AG08395 (cell line): ENCODE data around the gene C1QBP.
A peak's percentile ranks its signal among the peaks of the same experiment; 100 is the strongest.
"Not testable (repeated sequence)": the region's sequence is repeated elsewhere in the genome, so short reads cannot be mapped to it uniquely, and the experiment has no call there.

Experiments
- DNase-seq: peaks from one replicate; pipeline ENCODE4 v3.0.0; 2012; ENCODE audit warnings: mixed read lengths, low spot score

The C1QBP gene

DNA sequence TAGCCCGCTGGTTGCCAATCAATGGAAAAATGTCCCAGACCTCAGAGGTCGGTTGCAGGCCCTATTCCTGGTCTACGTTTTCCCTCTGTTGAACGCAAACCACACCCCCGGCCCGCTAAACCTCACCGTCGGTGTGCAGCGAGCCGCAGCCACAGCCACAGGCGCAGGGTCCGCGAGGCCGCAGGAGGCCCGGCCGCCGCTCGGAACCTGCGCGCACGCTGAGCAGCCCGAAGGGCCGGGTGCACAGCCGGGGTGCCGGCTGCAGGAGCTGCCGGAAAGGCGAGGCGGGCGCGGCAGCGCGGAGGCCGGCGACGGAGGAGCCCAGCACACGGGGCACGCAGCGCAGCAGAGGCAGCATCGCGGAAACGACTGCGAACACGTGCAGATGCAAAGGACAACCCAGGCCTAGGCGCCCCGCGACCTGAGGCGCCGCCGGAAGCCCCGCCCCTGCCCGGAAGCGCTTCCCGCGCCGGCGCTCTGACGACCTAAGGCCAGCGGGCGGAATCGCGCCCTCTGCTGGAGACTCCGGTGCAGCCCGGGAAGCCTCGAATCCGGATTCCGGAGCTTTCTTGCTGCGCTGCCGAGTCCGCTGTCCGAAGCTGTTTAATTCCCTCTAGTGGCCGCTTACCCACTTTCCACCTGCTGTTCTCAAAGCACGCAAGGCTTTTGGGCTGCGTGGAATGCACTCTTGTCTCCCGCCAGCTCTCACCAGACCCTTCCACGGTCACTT, at the start of gene C1QBP:
TSS of gene C1QBP (minus strand) at position 440 of the 730 bp plus-strand sequence. CDS start at position 358, 82 bp downstream.
- DNase-seq = peak; percentile 96

- DNase-seq = no peak
These were observed 49.8 kb upstream of the C1QBP start for GRCh38 chr17:5488752-5489151.

- peak; percentile 99 for DNase-seq
These were observed 47.5 kb upstream of the C1QBP start, which contains the start of gene MIS12 for GRCh38 chr17:5486206-5487124. MIS12 (plus strand) TSS chr17:5486566; CDS start chr17:5488863, 2,297 bp downstream.

DNA sequence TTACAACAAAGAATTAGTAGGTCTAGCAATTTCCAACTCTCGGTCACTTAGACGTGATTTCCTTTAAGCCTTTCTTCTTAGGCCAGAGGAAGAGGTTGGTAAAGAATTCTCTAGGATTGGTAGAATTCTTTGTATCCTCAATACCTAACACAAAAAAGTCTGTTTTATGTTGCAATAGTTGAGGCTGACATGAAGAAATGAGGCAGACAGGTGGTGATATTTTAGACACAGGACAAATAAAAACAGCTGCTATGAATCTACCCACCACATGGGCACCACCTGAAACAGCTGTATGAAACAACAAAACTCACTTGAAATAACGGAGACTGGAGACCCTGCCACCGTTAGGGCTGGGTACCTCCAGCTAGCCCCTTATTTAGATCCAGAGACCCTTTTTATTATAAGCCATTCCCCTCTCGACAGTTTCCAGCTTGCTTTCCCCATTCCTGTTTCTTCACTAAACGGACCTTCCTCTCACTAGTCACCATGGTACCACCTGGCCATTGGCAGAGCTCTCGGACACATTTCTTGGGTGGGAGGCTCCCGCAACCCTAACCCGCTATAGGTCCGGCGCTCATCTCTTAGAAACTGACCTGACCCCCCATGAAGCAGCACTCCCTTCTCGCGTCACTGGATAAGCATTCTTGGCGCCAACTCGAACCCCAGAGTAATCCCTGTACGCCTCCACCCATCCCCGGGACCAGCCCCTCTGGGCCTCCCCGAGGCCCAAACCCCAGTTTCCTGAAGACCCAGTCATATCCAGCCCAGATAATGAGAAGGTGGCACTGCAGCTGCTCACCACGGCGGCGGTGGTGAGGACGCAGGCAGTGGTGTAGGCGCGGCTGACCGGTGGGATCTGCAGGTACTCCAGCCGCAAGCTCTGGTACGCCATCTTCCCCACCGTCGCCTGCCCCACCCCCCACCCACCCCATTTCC, 46.6 kb upstream of the C1QBP start, which contains the start of gene DERL2:
TSS of gene DERL2 (minus strand) at position 909 of the 936 bp plus-strand sequence. CDS start at position 892, 17 bp downstream.
- DNase-seq = no peak

GRCh38 chr17:5481451-5481850, 42.5 kb upstream of the C1QBP start:
- DNase-seq = no peak

GRCh38 chr17:5480962-5481361, 42.0 kb upstream of the C1QBP start:
- no peak for DNase-seq

- DNase-seq = no peak
These were observed 40.0 kb upstream of the C1QBP start for GRCh38 chr17:5478992-5479391.

DNA sequence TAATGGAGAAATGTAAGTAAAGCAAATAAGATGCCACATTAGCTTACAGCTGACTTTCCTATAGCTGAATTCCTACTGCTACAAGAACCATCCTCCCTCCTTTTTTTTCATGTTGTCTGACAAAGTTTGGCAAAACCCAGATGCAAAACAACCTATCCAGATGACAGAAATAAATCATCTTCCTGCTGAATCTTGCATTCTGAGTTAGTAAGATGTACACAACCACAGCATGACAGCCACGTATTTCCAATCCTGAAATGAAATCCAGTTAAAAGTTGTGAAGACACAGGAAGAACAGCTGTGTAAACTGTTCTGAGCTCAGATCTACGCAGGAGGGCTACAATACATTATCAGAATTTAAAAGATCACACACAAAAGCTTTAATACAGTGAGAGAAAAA, 35.0 kb upstream of the C1QBP start:
- no peak for DNase-seq

GRCh38 chr17:5472511-5472910, 33.6 kb upstream of the C1QBP start:
- DNase-seq = no peak

DNA sequence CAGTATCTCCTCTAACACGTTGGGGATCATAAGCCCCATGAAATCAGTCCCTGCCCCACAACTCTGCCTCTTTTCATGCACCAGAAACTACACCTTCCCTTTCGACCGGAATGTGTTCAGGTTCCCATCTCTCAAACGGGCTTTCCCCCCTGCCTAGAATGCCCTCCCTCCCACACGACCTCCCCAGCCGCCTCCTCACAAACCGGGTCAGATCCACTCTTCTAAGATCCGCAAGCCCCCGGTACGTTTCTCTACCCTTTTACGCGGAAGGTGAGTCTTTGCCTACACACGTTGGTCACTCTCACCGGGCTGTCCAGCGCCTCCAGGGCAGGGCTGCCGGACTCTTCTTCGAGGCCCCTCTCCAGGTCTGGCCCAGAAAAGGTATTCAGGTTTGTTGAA, 29.1 kb upstream of the C1QBP start:
- peak; percentile 7 for DNase-seq

DNA sequence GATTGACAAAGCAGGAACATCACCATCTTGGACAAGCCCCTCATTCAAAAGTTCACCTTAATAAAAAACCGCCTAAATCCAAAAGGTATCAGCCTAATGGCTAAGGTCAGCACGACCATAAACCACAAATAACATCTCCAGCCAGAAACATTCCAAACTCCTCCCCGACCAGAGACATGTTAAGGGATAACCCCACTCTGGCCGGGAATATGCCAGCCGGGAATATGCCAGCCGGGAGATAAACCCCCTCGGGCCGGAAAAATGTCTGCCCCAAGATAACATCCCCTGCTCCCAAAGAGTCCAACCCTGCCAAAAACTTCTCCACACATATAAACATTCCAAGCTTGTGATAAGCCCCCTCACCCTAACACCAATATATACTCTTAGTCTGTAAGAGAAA, 28.5 kb upstream of the C1QBP start:
- DNase-seq = no peak

GRCh38 chr17:5466295-5466694, 27.3 kb upstream of the C1QBP start:
- no peak for DNase-seq

DNA sequence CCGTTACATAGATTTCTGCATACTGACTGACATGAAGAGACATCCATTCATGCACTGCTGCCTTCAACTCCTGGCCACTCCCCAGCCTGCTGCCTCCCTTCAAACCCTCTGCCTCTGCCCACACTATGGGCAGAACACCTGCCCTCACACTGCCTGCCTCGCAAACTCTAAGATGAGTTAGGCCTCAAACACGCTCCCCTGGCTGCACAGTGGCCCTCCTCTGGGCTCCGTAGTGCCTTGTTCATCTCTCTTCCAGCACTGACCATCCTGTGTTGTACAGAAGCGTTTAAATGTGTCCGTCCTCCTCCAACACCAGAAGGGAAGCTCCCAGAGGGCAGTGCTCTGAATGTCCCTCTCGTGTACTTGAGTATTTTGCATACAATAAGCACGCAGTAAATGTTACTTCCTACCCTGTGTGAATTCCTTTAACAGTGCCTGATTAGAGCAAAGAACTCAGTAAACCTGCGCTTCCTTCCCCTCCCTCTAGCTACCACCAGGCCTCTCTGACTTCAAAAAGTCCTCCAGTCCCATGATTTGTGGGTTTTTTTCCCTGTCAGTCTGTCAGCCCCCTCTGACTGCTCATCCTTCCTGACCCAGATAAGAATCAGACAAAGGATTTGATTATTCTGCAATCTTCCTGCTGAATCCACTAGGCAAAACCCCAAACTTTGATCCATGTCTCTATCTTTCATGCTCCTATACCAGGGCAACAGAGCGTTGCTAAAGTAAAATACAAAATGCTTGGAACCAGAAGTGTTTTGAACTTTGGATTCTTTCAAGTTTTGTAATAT, 26.0 kb upstream of the C1QBP start:
- no peak for DNase-seq

GRCh38 chr17:5446786-5447185, 7.8 kb upstream of the C1QBP start:
- no peak for DNase-seq

DNA sequence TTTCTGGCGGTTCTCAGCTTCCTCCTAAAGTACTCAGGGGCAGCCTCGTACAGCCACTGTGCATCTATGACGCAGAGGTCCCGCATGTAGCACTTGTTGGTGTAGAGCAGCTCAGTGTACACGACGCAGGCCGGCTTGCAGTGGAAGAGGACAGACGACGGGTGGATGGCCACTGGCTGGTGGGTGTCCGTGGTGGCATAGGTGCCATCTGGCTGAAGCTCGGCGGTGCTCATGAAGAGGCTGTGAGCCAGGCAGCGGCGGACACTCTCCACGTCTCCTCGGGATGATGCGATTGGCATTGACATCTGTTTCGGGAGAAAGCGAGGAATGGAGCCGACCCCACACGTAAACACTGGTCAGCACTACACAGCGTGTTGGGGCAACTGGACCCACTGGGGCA, 5.3 kb upstream of the C1QBP start:
- no peak for DNase-seq

- DNase-seq = no peak
These were observed 4.8 kb upstream of the C1QBP start for GRCh38 chr17:5443728-5444127.

DNA sequence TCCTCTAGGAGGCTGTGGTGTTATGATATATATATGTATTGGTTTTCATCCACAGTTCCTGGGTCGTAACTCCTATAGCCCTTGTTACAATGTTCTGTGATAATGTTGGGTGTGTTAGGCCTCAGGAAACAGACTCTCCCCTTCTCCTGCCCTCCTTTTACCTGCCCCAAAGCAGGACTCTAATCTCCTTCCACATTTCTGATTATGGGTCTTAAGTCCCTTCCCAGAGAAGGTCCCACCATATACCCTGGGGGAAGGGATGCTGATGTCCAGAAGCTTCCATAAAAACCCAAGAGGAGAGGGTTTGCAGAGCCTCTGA, 450 bp upstream of the C1QBP start:
- DNase-seq = no peak

DNA sequence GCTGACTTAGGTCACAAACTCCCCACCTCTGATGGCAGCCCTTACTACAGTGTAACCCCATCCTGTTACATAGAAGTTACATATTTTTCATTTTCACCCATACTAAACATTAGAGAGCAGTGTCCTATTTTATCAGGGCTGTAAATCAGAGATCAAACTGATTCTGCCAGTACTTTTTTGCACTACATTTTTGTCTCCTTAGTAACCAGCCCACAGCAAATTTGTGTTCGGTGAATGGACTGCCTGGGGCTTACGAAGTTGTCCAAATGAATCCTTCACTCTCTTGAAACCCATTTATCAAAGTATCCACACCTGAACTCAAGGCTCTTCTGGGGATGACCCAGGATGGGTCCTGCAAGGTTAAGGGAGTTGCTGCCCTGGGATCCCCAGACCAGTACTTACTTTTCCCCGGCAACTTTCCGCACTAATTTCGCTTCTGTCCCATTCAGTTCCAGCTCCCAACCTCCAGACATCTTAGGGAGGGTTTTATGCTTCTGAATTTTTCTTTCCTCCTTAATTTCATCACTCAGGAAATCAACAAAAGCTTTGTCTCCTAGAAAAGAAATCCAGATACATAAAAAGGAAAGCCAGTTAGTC, 1.1 kb downstream of the C1QBP start:
- no peak for DNase-seq

DNA sequence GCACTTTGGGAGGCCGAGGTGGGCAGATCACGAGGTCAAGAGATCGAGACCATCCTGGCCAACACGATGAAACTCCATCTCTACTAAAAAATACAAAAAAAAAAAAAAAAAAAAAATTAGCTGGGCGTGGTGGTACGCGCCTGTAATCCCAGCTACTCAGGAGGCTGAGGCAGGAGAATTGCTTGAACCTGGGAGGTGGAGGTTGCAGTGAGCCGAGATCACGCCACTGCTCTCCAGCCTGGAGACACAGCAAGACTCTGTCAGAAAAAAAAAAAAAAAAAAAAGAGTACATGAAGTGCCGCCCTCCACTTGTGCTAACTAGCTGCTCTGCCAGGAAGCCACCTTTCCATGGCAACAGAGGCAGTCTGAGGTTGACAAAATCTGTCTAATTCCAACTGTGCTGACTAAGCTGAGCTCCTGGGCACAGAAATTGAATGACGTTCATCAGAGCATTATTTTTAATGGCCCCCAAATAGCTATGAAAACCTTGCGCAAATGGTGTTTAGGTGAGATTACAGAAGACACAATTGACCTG, 3.1 kb downstream of the C1QBP start:
- DNase-seq = not testable (repeated sequence)

DNA sequence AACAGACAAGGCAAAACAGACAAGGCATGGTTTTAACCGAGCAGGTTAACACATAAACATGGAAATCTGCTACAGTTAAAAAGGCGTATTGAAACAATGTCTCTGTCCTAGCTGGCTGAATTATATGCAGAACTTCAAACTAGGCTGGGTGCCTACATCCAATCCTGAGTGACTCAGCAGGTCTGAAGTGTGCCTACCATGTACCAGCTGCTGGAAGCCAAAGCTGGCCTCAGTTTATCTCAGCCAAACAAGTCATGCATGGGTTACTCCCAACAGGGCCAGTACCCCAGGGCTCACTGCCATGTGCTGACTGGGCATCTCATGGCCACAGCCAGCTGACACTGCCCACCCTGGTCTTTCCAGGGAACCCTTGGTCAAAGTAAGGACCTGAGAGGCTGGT, 4.0 kb downstream of the C1QBP start:
- DNase-seq = no peak
